Panc1 (cell line): Measurements from ENCODE around the gene ZNF281. TPM values are rescaled to one million over a fixed set of nuclear protein-coding genes. Genes with fewer than 3 reads are reported as not detected.

Source experiments
- ATAC-seq: fragments of 200-7000 bp; cut with Tn5 transposase; 2 replicates; pipeline ENCODE4 v1.9.1; 2020; ENCODE audit warnings: mild to moderate bottlenecking, moderate library complexity
- BruUV-seq: library from RNA; stranded (reverse); fragments of 400-500 nt; replicated peaks from 2 replicates; lab custom pipeline; 2021; lab: Mats Ljungman, UMichigan
- CTCF ChIA-PET: fragments of 300-600 bp; sonication (Branson Sonifier 250); formaldehyde crosslinking; loops from one replicate; lab custom pipeline; 2022; ENCODE audit warnings: antibody characterized with exemption; lab: Charles Lee
- POLR2A ChIA-PET: fragments of 300-600 bp; sonication (Branson Sonifier 250); formaldehyde crosslinking; loops from one replicate; lab custom pipeline; 2022; ENCODE audit warnings: antibody characterized with exemption; lab: Charles Lee
- DNase-seq: peaks from one replicate; pipeline ENCODE4 v3.0.0-alpha.2; 2010; ENCODE audit warnings: low read depth, low spot score
- H3K27ac ChIP-seq: 2 replicates; pipeline ENCODE4 v1.5.1; 2011; ENCODE audit warnings: mild to moderate bottlenecking, low read length, inconsistent platforms
- H3K27me3 ChIP-seq: fragments of 200-500 bp; sonication (Bioruptor generic); 2 replicates; pipeline ENCODE4 v1.6.0; 2014; ENCODE audit warnings: low read length, inconsistent platforms; ENCODE audit not compliant: control insufficient read depth, insufficient read depth
- H3K36me3 ChIP-seq: fragments of 200-500 bp; sonication (Bioruptor generic); 2 replicates; pipeline ENCODE4 v1.5.1; 2014; ENCODE audit warnings: inconsistent platforms, mild to moderate bottlenecking, low read length, moderate library complexity; ENCODE audit not compliant: control insufficient read depth, insufficient read depth
- H3K4me1 ChIP-seq: 2 replicates; pipeline ENCODE4 v1.5.1; 2011; ENCODE audit warnings: inconsistent platforms, mild to moderate bottlenecking, low read length, moderate library complexity; ENCODE audit not compliant: control insufficient read depth, insufficient read depth
- H3K4me3 ChIP-seq, 2 experiments: 2 replicates each; pipeline ENCODE4 v1.5.1; 2011 to 2012; ENCODE audit warnings: low read depth in 2 of 2, low read length in 2 of 2, mild to moderate bottlenecking in 2 of 2, inconsistent platforms in 1 of 2, moderate library complexity in 1 of 2
- H3K9me3 ChIP-seq: fragments of 200-500 bp; sonication (Bioruptor generic); 2 replicates; pipeline ENCODE4 v1.5.1; 2014; ENCODE audit warnings: low read depth, mild to moderate bottlenecking, inconsistent platforms, low read length, moderate library complexity; ENCODE audit not compliant: control insufficient read depth, insufficient read depth
- POLR2AphosphoS5 ChIP-seq: IDR thresholded peaks from 2 replicates; pipeline ENCODE4 v1.6.1; 2012; ENCODE audit warnings: mild to moderate bottlenecking, low read depth, low read length, moderate library complexity
- SIN3A ChIP-seq: IDR thresholded peaks from 2 replicates; pipeline ENCODE4 v1.6.1; 2012; ENCODE audit warnings: low read depth, mild to moderate bottlenecking, low read length, moderate library complexity, borderline replicate concordance; ENCODE audit not compliant: insufficient read depth
- TCF7L2 ChIP-seq: IDR thresholded peaks from 2 replicates; pipeline ENCODE4 v1.6.1; 2011; ENCODE audit warnings: mild to moderate bottlenecking, low read depth, low read length, inconsistent platforms
- in situ Hi-C: cut with HindIII; loops from 2 replicates; pipeline ENCODE4 v1.10.0; 2016; ENCODE audit warnings: low sequenced_read_pairs, low pct_unique_long_range_greater_than_20kb
- intact Hi-C: fragments of 100-400 bp; cut with micrococcal nuclease; formaldehyde crosslinking; loops from one replicate; pipeline ENCODE4 v1.10.0; 2022; ENCODE audit not compliant: unreplicated experiment
- total RNA-seq: library from RNA; stranded (reverse); gene quantifications from one replicate; pipeline ENCODE4 v1.2.1, GENCODE V29; 2021; ENCODE audit not compliant: unreplicated experiment
- TF ChIP-seq, protein P1 (sequence below), 2 experiments: IDR thresholded peaks; 2 replicates each; pipeline ENCODE4 v1.6.1; 2011 to 2012; ENCODE audit warnings: low read depth in 2 of 2, control low read depth in 1 of 2, low read length in 1 of 2, mild to moderate bottlenecking in 1 of 2, moderate library complexity in 1 of 2; ENCODE audit not compliant: insufficient read depth in 1 of 2
- TF ChIP-seq, protein P2 (sequence below): fragments of 450-650 bp; IDR thresholded peaks from 2 replicates; pipeline ENCODE4 v1.5.1; 2017; ENCODE audit warnings: mild to moderate bottlenecking

The ZNF281 gene
- total RNA-seq, 1 experiment from 2014 or later, result 34.2 TPM

DNA sequence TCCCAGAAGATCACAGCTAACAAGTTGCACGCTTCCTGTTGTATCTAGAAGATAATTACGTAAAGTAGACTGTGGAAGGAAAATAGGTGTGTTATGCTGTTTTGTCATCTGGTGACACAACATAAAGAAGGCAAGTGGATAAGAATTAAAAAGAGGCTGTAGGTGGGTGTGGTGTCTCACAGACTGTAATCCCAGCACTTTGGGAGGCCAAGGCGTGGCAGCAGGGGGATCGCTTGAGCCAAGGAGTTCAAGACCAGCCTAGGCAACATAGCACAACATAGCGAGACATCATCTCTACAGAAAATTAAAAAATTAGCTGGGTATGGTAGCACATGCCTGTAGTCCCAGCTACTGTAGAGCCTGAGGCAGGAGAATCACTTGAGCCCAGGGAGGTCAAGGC, 17.9 kb upstream of the ZNF281 start:
- Histone ChIP-seq H3K36me3 (no peaks in the 10 kb centered on the region), H3K9me3 (no peaks in the 10 kb centered on the region), H3K4me3 (no peak overlapping the region), H3K27ac (peak overlapping the region; percentile 34; the same call in 1 of the 2 replicates), H3K27me3 (no peaks in the 10 kb centered on the region), H3K4me1 (peaks cover 16% of the 10 kb centered on the region)
- TF ChIP-seq, protein P1, sequence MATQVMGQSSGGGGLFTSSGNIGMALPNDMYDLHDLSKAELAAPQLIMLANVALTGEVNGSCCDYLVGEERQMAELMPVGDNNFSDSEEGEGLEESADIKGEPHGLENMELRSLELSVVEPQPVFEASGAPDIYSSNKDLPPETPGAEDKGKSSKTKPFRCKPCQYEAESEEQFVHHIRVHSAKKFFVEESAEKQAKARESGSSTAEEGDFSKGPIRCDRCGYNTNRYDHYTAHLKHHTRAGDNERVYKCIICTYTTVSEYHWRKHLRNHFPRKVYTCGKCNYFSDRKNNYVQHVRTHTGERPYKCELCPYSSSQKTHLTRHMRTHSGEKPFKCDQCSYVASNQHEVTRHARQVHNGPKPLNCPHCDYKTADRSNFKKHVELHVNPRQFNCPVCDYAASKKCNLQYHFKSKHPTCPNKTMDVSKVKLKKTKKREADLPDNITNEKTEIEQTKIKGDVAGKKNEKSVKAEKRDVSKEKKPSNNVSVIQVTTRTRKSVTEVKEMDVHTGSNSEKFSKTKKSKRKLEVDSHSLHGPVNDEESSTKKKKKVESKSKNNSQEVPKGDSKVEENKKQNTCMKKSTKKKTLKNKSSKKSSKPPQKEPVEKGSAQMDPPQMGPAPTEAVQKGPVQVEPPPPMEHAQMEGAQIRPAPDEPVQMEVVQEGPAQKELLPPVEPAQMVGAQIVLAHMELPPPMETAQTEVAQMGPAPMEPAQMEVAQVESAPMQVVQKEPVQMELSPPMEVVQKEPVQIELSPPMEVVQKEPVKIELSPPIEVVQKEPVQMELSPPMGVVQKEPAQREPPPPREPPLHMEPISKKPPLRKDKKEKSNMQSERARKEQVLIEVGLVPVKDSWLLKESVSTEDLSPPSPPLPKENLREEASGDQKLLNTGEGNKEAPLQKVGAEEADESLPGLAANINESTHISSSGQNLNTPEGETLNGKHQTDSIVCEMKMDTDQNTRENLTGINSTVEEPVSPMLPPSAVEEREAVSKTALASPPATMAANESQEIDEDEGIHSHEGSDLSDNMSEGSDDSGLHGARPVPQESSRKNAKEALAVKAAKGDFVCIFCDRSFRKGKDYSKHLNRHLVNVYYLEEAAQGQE (IDR thresholded peaks at IDR 0.05; ENCODE audit: insufficient read depth in 1 of 2, low read depth in 2 of 2, low read length in 1 of 2), result no peak
- TF ChIP-seq SIN3A (no peak), TCF7L2 (no peak), POLR2AphosphoS5 (no peak)
- TF ChIP-seq, protein P2, sequence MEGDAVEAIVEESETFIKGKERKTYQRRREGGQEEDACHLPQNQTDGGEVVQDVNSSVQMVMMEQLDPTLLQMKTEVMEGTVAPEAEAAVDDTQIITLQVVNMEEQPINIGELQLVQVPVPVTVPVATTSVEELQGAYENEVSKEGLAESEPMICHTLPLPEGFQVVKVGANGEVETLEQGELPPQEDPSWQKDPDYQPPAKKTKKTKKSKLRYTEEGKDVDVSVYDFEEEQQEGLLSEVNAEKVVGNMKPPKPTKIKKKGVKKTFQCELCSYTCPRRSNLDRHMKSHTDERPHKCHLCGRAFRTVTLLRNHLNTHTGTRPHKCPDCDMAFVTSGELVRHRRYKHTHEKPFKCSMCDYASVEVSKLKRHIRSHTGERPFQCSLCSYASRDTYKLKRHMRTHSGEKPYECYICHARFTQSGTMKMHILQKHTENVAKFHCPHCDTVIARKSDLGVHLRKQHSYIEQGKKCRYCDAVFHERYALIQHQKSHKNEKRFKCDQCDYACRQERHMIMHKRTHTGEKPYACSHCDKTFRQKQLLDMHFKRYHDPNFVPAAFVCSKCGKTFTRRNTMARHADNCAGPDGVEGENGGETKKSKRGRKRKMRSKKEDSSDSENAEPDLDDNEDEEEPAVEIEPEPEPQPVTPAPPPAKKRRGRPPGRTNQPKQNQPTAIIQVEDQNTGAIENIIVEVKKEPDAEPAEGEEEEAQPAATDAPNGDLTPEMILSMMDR, result no peak
- intact Hi-C loops, result no loop called here
- BruUV-seq, result no TSS peak
- POLR2A ChIA-PET, result no interaction called here
- CTCF ChIA-PET, result no interaction called here
- ATAC-seq (peak; percentile 27; the same call in 1 of the 2 replicates), DNase-seq (no peak)
- in situ Hi-C loops, result no loop called here

DNA sequence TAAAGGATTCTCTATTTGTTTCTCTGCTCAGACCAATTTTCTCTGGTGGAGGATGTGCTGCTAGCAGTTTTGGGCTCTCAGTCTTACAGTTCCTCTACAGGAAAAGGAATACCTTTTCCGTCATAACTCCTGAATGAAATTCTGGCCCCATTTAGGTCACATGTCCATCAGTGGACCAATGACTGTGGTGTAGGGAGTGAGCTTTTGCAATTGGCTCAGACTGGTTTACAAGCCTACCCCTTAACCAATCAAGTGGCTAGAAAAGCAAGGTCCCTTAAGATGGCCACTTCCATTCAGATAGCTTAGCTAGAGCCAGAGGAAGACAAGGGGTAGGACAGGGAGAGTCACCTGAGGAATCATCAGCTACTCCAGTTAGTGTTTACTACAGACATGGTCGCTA, 16.4 kb upstream of the ZNF281 start:
- ChIA-PET POLR2A (no interaction called here), CTCF (no interaction called here)
- intact Hi-C loops, result no loop called here
- no peaks in the 10 kb centered on the region for H3K36me3 ChIP-seq
- H3K27me3 ChIP-seq, result no peaks in the 10 kb centered on the region
- peaks cover 16% of the 10 kb centered on the region for H3K4me1 ChIP-seq
- BruUV-seq, result no TSS peak
- no peak overlapping the region for H3K4me3 ChIP-seq
- TF ChIP-seq, protein P2, result no peak
- TF ChIP-seq TCF7L2 (no peak), SIN3A (no peak), POLR2AphosphoS5 (no peak)
- TF ChIP-seq, protein P1 (IDR thresholded peaks at IDR 0.05; ENCODE audit: insufficient read depth in 1 of 2, low read depth in 2 of 2, low read length in 1 of 2), result no peak
- DNase-seq (no peak), ATAC-seq (no peak)
- H3K9me3 ChIP-seq, result no peaks in the 10 kb centered on the region
- H3K27ac ChIP-seq, result no peak overlapping the region
- in situ Hi-C loops, result no loop called here
